HepG2 (cell line): ENCODE results near the gene ST14. TPM values are rescaled to one million over a fixed set of nuclear protein-coding genes. Genes with fewer than 3 reads are reported as not detected.

Experiments used
- BCL6 ChIP-seq: IDR thresholded peaks from 2 replicates; pipeline ENCODE4 v1.6.1; 2016; ENCODE audit warnings: missing genetic modification reagents, missing compliant biosample characterization
- FOXK1 ChIP-seq: sonication (generic); formaldehyde crosslinking; IDR thresholded peaks from 2 replicates; pipeline ENCODE4 v1.4.0; 2020; ENCODE audit warnings: low read depth, missing genetic modification reagents, borderline replicate concordance
- JDP2 ChIP-seq: sonication (generic); formaldehyde crosslinking; IDR thresholded peaks from 2 replicates; pipeline ENCODE4 v1.8.1; 2022; ENCODE audit warnings: missing genetic modification reagents, borderline replicate concordance
- JUN ChIP-seq: sonication (generic); formaldehyde crosslinking; IDR thresholded peaks from 2 replicates; pipeline ENCODE4 v1.4.0; 2020; ENCODE audit warnings: mild to moderate bottlenecking, missing genetic modification reagents
- KDM5B ChIP-seq: sonication (generic); formaldehyde crosslinking; IDR thresholded peaks from 2 replicates; pipeline ENCODE4 v1.4.0; 2020; ENCODE audit warnings: missing genetic modification reagents, mild to moderate bottlenecking, borderline replicate concordance
- KLF16 ChIP-seq, 2 experiments: sonication (generic) in 1 of 2; formaldehyde crosslinking in 1 of 2; IDR thresholded peaks; 2 replicates each; pipeline versions ENCODE4 v1.6.1 to v1.8.0; 2016 to 2023; ENCODE audit warnings: missing genetic modification reagents in 2 of 2, missing compliant biosample characterization in 1 of 2
- MAZ ChIP-seq, 2 experiments: sonication (generic) in 1 of 2; formaldehyde crosslinking in 1 of 2; IDR thresholded peaks; 2 replicates each; pipeline versions ENCODE4 v1.5.0 to v1.6.1; 2012 to 2020; ENCODE audit warnings: low read depth in 2 of 2, mild to moderate bottlenecking in 2 of 2, borderline replicate concordance in 1 of 2, improper control_type of control experiment in 1 of 2, low read length in 1 of 2, missing genetic modification reagents in 1 of 2, moderate library complexity in 1 of 2
- MLLT10 ChIP-seq: sonication (generic); formaldehyde crosslinking; IDR thresholded peaks from 2 replicates; pipeline ENCODE4 v1.4.0; 2020; ENCODE audit warnings: missing genetic modification reagents
- RARG ChIP-seq: sonication (generic); formaldehyde crosslinking; IDR thresholded peaks from 2 replicates; pipeline ENCODE4 v1.4.0; 2020; ENCODE audit warnings: low read depth, mild to moderate bottlenecking, missing genetic modification reagents
- polyA plus RNA-seq, 8 experiments: library from polyadenylated mRNA; depleted of rRNA in 3 of 8; stranded (reverse) in 7 of 8; unstranded in 1 of 8; fragments of >200 nt; fragmentation: Illumina TruSeq in 4 of 8; extraction: Trizol in 4 of 8; gene quantifications; 2 replicates each; pipeline versions ENCODE4 v1.2.1 to v1.2.3, GENCODE V29; 2011 to 2016; ENCODE audit warnings: low read depth in 4 of 8, missing spikeins in 1 of 8, mixed read lengths in 1 of 8; ENCODE audit not compliant: insufficient read depth in 1 of 8
- total RNA-seq, 5 experiments: library from RNA; depleted of rRNA; stranded (reverse); fragments of >200 nt; fragmentation: Illumina TruSeq; extraction: Trizol; gene quantifications; 2 replicates each; pipeline ENCODE4 v1.2.3, GENCODE V29; 2016; ENCODE audit warnings: low read depth in 1 of 5
- TF ChIP-seq, protein P1 (sequence below): sonication (generic); formaldehyde crosslinking; conservative IDR thresholded peaks from 2 replicates; pipeline ENCODE4 v1.8.0; 2022; ENCODE audit warnings: mild to moderate bottlenecking, moderate library complexity, missing genetic modification reagents
- TF ChIP-seq, protein P2 (sequence below): sonication (generic); formaldehyde crosslinking; IDR thresholded peaks from 2 replicates; pipeline ENCODE4 v1.4.0; 2020; ENCODE audit warnings: mild to moderate bottlenecking, missing genetic modification reagents
- TF ChIP-seq, protein P3 (sequence below): sonication (generic); formaldehyde crosslinking; IDR thresholded peaks from 2 replicates; pipeline ENCODE4; 2020; ENCODE audit warnings: missing genetic modification reagents, mild to moderate bottlenecking, borderline replicate concordance
- TF ChIP-seq, protein P4 (sequence below): sonication (generic); formaldehyde crosslinking; IDR thresholded peaks from 2 replicates; pipeline ENCODE4 v1.5.0; 2020; ENCODE audit warnings: missing genetic modification reagents

The ST14 gene
- total and polyA plus RNA-seq, 2 of the 13 experiments (the other 11 are each of a cell fraction or from before 2014, with no cell fraction given), result 0.88 to 1.4 TPM

DNA sequence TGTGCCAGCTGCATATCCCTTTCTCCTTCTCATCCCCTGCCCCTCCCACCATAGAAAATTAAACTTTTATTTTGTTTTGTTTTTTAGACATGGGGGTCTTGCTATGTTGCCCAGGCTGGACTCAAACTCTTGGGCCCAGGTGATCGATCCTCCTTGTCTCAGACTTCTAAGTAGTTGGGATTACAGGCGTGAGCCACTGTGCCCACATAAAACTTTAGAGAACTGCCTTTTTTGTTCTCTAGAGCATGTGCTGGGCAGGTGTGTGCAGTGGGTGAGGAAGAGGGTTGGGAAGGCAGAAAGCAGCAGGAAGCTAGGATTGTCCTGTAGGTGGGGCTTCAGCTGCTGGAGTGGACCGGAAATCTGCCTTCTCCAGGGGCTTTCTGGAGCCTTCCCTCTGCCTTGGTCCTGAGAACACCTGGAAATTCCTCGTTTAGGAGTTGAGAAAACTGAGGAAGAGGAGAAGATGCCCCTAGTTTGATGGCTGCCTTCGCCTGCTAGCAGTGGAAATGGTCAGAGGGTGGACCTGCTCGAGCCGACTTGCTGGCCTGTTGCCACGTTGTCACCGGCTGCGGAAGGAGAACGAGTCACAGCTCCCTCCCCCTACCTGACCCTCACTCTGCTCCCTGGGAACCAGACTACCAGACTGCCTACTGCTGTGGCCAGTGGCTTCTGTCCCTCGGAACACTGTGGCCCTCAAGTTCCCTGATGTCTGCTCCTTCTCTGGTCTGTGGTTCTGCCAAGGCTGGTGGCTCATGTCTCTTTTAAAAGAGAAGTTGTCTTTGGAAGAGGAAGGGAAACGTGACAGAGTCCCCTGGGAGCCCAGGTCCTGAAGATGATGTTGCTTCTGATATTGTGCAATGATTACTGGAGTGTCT lies 4.0 kb downstream of the ST14 start (continued):
- no peak for TF ChIP-seq MAZ (IDR thresholded peaks at IDR 0.05; ENCODE audit: borderline replicate concordance, low read depth, low read length)
- TF ChIP-seq MAZ (CRISPR knock-in tag; IDR thresholded peaks at IDR 0.05; ENCODE audit: low read depth), result no peak
- peak; percentile 66; the same call in 1 of the 2 replicates for TF ChIP-seq KDM5B
- TF ChIP-seq, protein P1, sequence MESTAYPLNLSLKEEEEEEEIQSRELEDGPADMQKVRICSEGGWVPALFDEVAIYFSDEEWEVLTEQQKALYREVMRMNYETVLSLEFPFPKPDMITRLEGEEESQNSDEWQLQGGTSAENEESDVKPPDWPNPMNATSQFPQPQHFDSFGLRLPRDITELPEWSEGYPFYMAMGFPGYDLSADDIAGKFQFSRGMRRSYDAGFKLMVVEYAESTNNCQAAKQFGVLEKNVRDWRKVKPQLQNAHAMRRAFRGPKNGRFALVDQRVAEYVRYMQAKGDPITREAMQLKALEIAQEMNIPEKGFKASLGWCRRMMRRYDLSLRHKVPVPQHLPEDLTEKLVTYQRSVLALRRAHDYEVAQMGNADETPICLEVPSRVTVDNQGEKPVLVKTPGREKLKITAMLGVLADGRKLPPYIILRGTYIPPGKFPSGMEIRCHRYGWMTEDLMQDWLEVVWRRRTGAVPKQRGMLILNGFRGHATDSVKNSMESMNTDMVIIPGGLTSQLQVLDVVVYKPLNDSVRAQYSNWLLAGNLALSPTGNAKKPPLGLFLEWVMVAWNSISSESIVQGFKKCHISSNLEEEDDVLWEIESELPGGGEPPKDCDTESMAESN, result no peak
- no peak for TF ChIP-seq JUN (CRISPR knock-in tag)
- TF ChIP-seq, protein P2, sequence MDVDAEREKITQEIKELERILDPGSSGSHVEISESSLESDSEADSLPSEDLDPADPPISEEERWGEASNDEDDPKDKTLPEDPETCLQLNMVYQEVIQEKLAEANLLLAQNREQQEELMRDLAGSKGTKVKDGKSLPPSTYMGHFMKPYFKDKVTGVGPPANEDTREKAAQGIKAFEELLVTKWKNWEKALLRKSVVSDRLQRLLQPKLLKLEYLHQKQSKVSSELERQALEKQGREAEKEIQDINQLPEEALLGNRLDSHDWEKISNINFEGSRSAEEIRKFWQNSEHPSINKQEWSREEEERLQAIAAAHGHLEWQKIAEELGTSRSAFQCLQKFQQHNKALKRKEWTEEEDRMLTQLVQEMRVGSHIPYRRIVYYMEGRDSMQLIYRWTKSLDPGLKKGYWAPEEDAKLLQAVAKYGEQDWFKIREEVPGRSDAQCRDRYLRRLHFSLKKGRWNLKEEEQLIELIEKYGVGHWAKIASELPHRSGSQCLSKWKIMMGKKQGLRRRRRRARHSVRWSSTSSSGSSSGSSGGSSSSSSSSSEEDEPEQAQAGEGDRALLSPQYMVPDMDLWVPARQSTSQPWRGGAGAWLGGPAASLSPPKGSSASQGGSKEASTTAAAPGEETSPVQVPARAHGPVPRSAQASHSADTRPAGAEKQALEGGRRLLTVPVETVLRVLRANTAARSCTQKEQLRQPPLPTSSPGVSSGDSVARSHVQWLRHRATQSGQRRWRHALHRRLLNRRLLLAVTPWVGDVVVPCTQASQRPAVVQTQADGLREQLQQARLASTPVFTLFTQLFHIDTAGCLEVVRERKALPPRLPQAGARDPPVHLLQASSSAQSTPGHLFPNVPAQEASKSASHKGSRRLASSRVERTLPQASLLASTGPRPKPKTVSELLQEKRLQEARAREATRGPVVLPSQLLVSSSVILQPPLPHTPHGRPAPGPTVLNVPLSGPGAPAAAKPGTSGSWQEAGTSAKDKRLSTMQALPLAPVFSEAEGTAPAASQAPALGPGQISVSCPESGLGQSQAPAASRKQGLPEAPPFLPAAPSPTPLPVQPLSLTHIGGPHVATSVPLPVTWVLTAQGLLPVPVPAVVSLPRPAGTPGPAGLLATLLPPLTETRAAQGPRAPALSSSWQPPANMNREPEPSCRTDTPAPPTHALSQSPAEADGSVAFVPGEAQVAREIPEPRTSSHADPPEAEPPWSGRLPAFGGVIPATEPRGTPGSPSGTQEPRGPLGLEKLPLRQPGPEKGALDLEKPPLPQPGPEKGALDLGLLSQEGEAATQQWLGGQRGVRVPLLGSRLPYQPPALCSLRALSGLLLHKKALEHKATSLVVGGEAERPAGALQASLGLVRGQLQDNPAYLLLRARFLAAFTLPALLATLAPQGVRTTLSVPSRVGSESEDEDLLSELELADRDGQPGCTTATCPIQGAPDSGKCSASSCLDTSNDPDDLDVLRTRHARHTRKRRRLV (CRISPR knock-in tag), result 0 out of 2 replicates have a peak, but pooled peaks have one; percentile 67
- no peak for TF ChIP-seq RARG (CRISPR knock-in tag)
- TF ChIP-seq FOXK1 (CRISPR knock-in tag), result no peak
- no peak for TF ChIP-seq BCL6
- no peak for TF ChIP-seq MLLT10
- TF ChIP-seq, protein P3, sequence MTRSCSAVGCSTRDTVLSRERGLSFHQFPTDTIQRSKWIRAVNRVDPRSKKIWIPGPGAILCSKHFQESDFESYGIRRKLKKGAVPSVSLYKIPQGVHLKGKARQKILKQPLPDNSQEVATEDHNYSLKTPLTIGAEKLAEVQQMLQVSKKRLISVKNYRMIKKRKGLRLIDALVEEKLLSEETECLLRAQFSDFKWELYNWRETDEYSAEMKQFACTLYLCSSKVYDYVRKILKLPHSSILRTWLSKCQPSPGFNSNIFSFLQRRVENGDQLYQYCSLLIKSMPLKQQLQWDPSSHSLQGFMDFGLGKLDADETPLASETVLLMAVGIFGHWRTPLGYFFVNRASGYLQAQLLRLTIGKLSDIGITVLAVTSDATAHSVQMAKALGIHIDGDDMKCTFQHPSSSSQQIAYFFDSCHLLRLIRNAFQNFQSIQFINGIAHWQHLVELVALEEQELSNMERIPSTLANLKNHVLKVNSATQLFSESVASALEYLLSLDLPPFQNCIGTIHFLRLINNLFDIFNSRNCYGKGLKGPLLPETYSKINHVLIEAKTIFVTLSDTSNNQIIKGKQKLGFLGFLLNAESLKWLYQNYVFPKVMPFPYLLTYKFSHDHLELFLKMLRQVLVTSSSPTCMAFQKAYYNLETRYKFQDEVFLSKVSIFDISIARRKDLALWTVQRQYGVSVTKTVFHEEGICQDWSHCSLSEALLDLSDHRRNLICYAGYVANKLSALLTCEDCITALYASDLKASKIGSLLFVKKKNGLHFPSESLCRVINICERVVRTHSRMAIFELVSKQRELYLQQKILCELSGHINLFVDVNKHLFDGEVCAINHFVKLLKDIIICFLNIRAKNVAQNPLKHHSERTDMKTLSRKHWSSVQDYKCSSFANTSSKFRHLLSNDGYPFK, result peak; percentile 81
- no peak for TF ChIP-seq KLF16 (CRISPR knock-in tag; IDR thresholded peaks at IDR 0.05)
- TF ChIP-seq, protein P4, sequence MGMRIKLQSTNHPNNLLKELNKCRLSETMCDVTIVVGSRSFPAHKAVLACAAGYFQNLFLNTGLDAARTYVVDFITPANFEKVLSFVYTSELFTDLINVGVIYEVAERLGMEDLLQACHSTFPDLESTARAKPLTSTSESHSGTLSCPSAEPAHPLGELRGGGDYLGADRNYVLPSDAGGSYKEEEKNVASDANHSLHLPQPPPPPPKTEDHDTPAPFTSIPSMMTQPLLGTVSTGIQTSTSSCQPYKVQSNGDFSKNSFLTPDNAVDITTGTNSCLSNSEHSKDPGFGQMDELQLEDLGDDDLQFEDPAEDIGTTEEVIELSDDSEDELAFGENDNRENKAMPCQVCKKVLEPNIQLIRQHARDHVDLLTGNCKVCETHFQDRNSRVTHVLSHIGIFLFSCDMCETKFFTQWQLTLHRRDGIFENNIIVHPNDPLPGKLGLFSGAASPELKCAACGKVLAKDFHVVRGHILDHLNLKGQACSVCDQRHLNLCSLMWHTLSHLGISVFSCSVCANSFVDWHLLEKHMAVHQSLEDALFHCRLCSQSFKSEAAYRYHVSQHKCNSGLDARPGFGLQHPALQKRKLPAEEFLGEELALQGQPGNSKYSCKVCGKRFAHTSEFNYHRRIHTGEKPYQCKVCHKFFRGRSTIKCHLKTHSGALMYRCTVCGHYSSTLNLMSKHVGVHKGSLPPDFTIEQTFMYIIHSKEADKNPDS (CRISPR knock-in tag), result no peak
- no peak for TF ChIP-seq JDP2
